ENCODE data around the gene PRMT7.

PRMT7 gene

GRCh38 chr16:68273896-68274295 lies 36.9 kb upstream of the PRMT7 start:
- Histone ChIP-seq H3K4me1 (ENCODE audit: control insufficient read depth, low read depth, low read length) (peaks cover 3% of the 10 kb centered on the region), H3K4me2 (ENCODE audit: low read length) (no peak overlapping the region), H3K27me3 (ENCODE audit: insufficient read depth, low read length, poor library complexity) (no peaks in the 10 kb centered on the region), H4K8ac (ENCODE audit: low read depth, low read length) (no peak overlapping the region), H3K4me3 (ENCODE audit: low read length) (no peak overlapping the region), H3K27ac (ENCODE audit: low read depth, low read length) (no peak overlapping the region), H4K5ac (ENCODE audit: low read length) (no peak overlapping the region), H2BK15ac (replicated peaks; ENCODE audit: low read depth) (no peak overlapping the region), H3K79me1 (ENCODE audit: low read length) (peaks cover 23% of the 10 kb centered on the region), H3K4ac (ENCODE audit: low read depth, low read length) (no peak overlapping the region), H3K56ac (ENCODE audit: low read length) (no peak overlapping the region), H3K36me3 (ENCODE audit: control insufficient read depth, insufficient read depth, low read length) (peaks cover 6% of the 10 kb centered on the region), H3K9ac (ENCODE audit: low read length) (no peak overlapping the region), H3K18ac (ENCODE audit: low read length) (no peak overlapping the region), H2BK5ac (ENCODE audit: low read length) (no peak overlapping the region), H3K23ac (ENCODE audit: low read length) (no peak overlapping the region), H2AK5ac (ENCODE audit: low read length) (no peak overlapping the region), H3K79me2 (ENCODE audit: control insufficient read depth, insufficient read depth, low read length) (peaks cover 38% of the 10 kb centered on the region), H2BK120ac (ENCODE audit: low read depth, low read length) (no peak overlapping the region)
- DNase-seq: no peak
- no CpG with 5 or more reads among the region's 8 CpGs for WGBS (ENCODE audit: extremely low coverage, insufficient coverage, low lambda C conversion rate)

- no peak overlapping the region for H2BK15ac ChIP-seq (replicated peaks; ENCODE audit: low read depth)
- H3K4me2 ChIP-seq (ENCODE audit: low read length): no peak overlapping the region
- H3K27ac ChIP-seq (ENCODE audit: low read depth, low read length): no peak overlapping the region
- H3K4me1 ChIP-seq (ENCODE audit: control insufficient read depth, low read depth, low read length): peaks cover 3% of the 10 kb centered on the region
- peaks cover 34% of the 10 kb centered on the region for H3K79me2 ChIP-seq (ENCODE audit: control insufficient read depth, insufficient read depth, low read length)
- H3K4me3 ChIP-seq (ENCODE audit: low read length): no peak overlapping the region
- H3K23ac ChIP-seq (ENCODE audit: low read length): no peak overlapping the region
- peaks cover 6% of the 10 kb centered on the region for H3K36me3 ChIP-seq (ENCODE audit: control insufficient read depth, insufficient read depth, low read length)
- no peak overlapping the region for H2BK120ac ChIP-seq (ENCODE audit: low read depth, low read length)
- H3K79me1 ChIP-seq (ENCODE audit: low read length): peaks cover 21% of the 10 kb centered on the region
- no peak overlapping the region for H3K18ac ChIP-seq (ENCODE audit: low read length)
- peak overlapping the region; percentile 15 for H3K56ac ChIP-seq (ENCODE audit: low read length)
- H2BK5ac ChIP-seq (ENCODE audit: low read length): no peak overlapping the region
- no peak overlapping the region for H4K8ac ChIP-seq (ENCODE audit: low read depth, low read length)
- no peak for DNase-seq
- no peak overlapping the region for H4K5ac ChIP-seq (ENCODE audit: low read length)
- WGBS (ENCODE audit: extremely low coverage, insufficient coverage, low lambda C conversion rate): no CpG with 5 or more reads among the region's 4 CpGs
- no peak overlapping the region for H3K4ac ChIP-seq (ENCODE audit: low read depth, low read length)
- H3K27me3 ChIP-seq (ENCODE audit: insufficient read depth, low read length, poor library complexity): no peaks in the 10 kb centered on the region
- no peak overlapping the region for H3K9ac ChIP-seq (ENCODE audit: low read length)
- H2AK5ac ChIP-seq (ENCODE audit: low read length): no peak overlapping the region
Observed at GRCh38 chr16:68274441-68274840, 36.4 kb upstream of the PRMT7 start.

- Histone ChIP-seq H2AK5ac (ENCODE audit: low read length) (no peak overlapping the region), H3K27ac (ENCODE audit: low read depth, low read length) (no peak overlapping the region)
Observed at GRCh38 chr16:68275611-68276191, 35.1 kb upstream of the PRMT7 start.

GRCh38 chr16:68276223-68276622 lies 34.6 kb upstream of the PRMT7 start:
- no peaks in the 10 kb centered on the region for H3K27me3 ChIP-seq (ENCODE audit: insufficient read depth, low read length, poor library complexity)
- H3K23ac ChIP-seq (ENCODE audit: low read length): no peak overlapping the region
- H3K79me1 ChIP-seq (ENCODE audit: low read length): peaks cover 18% of the 10 kb centered on the region
- no CpG with 5 or more reads among the region's 3 CpGs for WGBS (ENCODE audit: extremely low coverage, insufficient coverage, low lambda C conversion rate)
- no peak overlapping the region for H3K18ac ChIP-seq (ENCODE audit: low read length)
- no peak overlapping the region for H3K4me3 ChIP-seq (ENCODE audit: low read length)
- H4K8ac ChIP-seq (ENCODE audit: low read depth, low read length): no peak overlapping the region
- H4K5ac ChIP-seq (ENCODE audit: low read length): no peak overlapping the region
- no peak overlapping the region for H3K56ac ChIP-seq (ENCODE audit: low read length)
- no peak overlapping the region for H3K9ac ChIP-seq (ENCODE audit: low read length)
- no peak overlapping the region for H2AK5ac ChIP-seq (ENCODE audit: low read length)
- peaks cover 3% of the 10 kb centered on the region for H3K4me1 ChIP-seq (ENCODE audit: control insufficient read depth, low read depth, low read length)
- H2BK15ac ChIP-seq (replicated peaks; ENCODE audit: low read depth): no peak overlapping the region
- H3K27ac ChIP-seq (ENCODE audit: low read depth, low read length): no peak overlapping the region
- peaks cover 16% of the 10 kb centered on the region for H3K79me2 ChIP-seq (ENCODE audit: control insufficient read depth, insufficient read depth, low read length)
- H2BK120ac ChIP-seq (ENCODE audit: low read depth, low read length): no peak overlapping the region
- DNase-seq: no peak
- H2BK5ac ChIP-seq (ENCODE audit: low read length): no peak overlapping the region
- H3K4me2 ChIP-seq (ENCODE audit: low read length): no peak overlapping the region
- peaks cover 7% of the 10 kb centered on the region for H3K36me3 ChIP-seq (ENCODE audit: control insufficient read depth, insufficient read depth, low read length)
- H3K4ac ChIP-seq (ENCODE audit: low read depth, low read length): no peak overlapping the region

More at GRCh38 chr16:68275611-68276191, 35.1 kb upstream of the PRMT7 start:
- Histone ChIP-seq H3K27me3 (ENCODE audit: insufficient read depth, low read length, poor library complexity) (no peaks in the 10 kb centered on the region), H3K4ac (ENCODE audit: low read depth, low read length) (no peak overlapping the region), H3K79me1 (ENCODE audit: low read length) (peaks cover 18% of the 10 kb centered on the region), H3K4me2 (ENCODE audit: low read length) (no peak overlapping the region), H2BK120ac (ENCODE audit: low read depth, low read length) (no peak overlapping the region), H3K4me3 (ENCODE audit: low read length) (no peak overlapping the region), H2BK15ac (replicated peaks; ENCODE audit: low read depth) (no peak overlapping the region), H3K4me1 (ENCODE audit: control insufficient read depth, low read depth, low read length) (peaks cover 3% of the 10 kb centered on the region), H3K23ac (ENCODE audit: low read length) (no peak overlapping the region), H3K18ac (ENCODE audit: low read length) (no peak overlapping the region), H3K56ac (ENCODE audit: low read length) (no peak overlapping the region), H4K8ac (ENCODE audit: low read depth, low read length) (no peak overlapping the region), H4K5ac (ENCODE audit: low read length) (no peak overlapping the region), H3K79me2 (ENCODE audit: control insufficient read depth, insufficient read depth, low read length) (peaks cover 21% of the 10 kb centered on the region), H3K36me3 (ENCODE audit: control insufficient read depth, insufficient read depth, low read length) (peaks cover 6% of the 10 kb centered on the region), H3K9ac (ENCODE audit: low read length) (no peak overlapping the region), H2BK5ac (ENCODE audit: low read length) (no peak overlapping the region)
- no CpG with 5 or more reads among the region's 4 CpGs for WGBS (ENCODE audit: extremely low coverage, insufficient coverage, low lambda C conversion rate)
- no peak for DNase-seq

- H3K4me3 ChIP-seq (ENCODE audit: low read length): no peak overlapping the region
- H3K18ac ChIP-seq (ENCODE audit: low read length): no peak overlapping the region
- no peak overlapping the region for H2BK15ac ChIP-seq (replicated peaks; ENCODE audit: low read depth)
- H3K27me3 ChIP-seq (ENCODE audit: insufficient read depth, low read length, poor library complexity): no peaks in the 10 kb centered on the region
- H2AK5ac ChIP-seq (ENCODE audit: low read length): no peak overlapping the region
- no peak for DNase-seq
- peaks cover 4% of the 10 kb centered on the region for H3K36me3 ChIP-seq (ENCODE audit: control insufficient read depth, insufficient read depth, low read length)
- H3K4me2 ChIP-seq (ENCODE audit: low read length): no peak overlapping the region
- no peak overlapping the region for H2BK120ac ChIP-seq (ENCODE audit: low read depth, low read length)
- H3K23ac ChIP-seq (ENCODE audit: low read length): no peak overlapping the region
- H3K79me2 ChIP-seq (ENCODE audit: control insufficient read depth, insufficient read depth, low read length): no peaks in the 10 kb centered on the region
- no peak overlapping the region for H3K56ac ChIP-seq (ENCODE audit: low read length)
- no peak overlapping the region for H3K9ac ChIP-seq (ENCODE audit: low read length)
- no peak overlapping the region for H2BK5ac ChIP-seq (ENCODE audit: low read length)
- H3K4ac ChIP-seq (ENCODE audit: low read depth, low read length): no peak overlapping the region
- H3K79me1 ChIP-seq (ENCODE audit: low read length): peaks cover under 1% of the 10 kb centered on the region
- no peaks in the 10 kb centered on the region for H3K4me1 ChIP-seq (ENCODE audit: control insufficient read depth, low read depth, low read length)
- no peak overlapping the region for H4K8ac ChIP-seq (ENCODE audit: low read depth, low read length)
- H4K5ac ChIP-seq (ENCODE audit: low read length): no peak overlapping the region
- WGBS (ENCODE audit: extremely low coverage, insufficient coverage, low lambda C conversion rate): no CpG with 5 or more reads among the region's 13 CpGs
- no peak overlapping the region for H3K27ac ChIP-seq (ENCODE audit: low read depth, low read length)
Observed at GRCh38 chr16:68279726-68280558, 30.9 kb upstream of the PRMT7 start.

Data from mesendoderm (in vitro differentiated cells).